Measurements from ENCODE around the gene LARP6. TPM values are rescaled to one million over a fixed set of nuclear protein-coding genes. Genes with fewer than 3 reads are reported as not detected.
"Not testable (repeated sequence)": the region's sequence is repeated elsewhere in the genome, so short reads cannot be mapped to it uniquely, and the experiment has no call there.

LARP6 gene
- total and polyA plus RNA-seq, 11 donors, result 18.9 to 73.1 (median 43.6) TPM

DNA sequence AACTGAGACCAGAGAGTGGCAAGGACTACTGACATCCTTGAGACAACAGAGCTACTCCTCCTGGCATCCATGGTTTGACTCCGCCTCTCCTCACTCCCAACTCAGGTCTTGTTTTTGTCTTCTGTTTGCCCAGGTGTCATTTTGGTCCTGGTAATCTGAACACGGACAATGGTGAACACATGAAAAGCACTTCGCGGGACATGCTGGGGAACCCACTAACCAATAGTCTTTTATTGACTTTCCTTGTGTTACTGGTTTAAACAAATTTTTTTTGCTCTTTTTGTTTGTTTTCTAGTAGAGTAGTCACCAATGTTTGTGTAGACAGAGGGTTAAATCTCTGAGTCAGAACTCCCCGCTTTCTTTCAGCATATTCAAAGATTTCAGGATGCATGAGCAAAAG, 38.4 kb downstream of the LARP6 start:
- intact Hi-C loops (cut with DNase I), result loop anchor here in 4 of 10 donors (10.0 kb wide), 4 partner anchors 91 to 1341 kb away; no protein-coding TSS in a partner anchor
- ATAC-seq, result no peak
- H3K27me3 ChIP-seq, result no peaks in the 10 kb centered on the region
- H3K4me1 ChIP-seq, result peaks cover 0 to 17% (median 3%) of the 10 kb centered on the region in 12 donors
- H3K27ac ChIP-seq, result no peak overlapping the region
- no peak for TF ChIP-seq POLR2A (IDR thresholded peaks at IDR 0.05)
- TF ChIP-seq, protein P1, sequence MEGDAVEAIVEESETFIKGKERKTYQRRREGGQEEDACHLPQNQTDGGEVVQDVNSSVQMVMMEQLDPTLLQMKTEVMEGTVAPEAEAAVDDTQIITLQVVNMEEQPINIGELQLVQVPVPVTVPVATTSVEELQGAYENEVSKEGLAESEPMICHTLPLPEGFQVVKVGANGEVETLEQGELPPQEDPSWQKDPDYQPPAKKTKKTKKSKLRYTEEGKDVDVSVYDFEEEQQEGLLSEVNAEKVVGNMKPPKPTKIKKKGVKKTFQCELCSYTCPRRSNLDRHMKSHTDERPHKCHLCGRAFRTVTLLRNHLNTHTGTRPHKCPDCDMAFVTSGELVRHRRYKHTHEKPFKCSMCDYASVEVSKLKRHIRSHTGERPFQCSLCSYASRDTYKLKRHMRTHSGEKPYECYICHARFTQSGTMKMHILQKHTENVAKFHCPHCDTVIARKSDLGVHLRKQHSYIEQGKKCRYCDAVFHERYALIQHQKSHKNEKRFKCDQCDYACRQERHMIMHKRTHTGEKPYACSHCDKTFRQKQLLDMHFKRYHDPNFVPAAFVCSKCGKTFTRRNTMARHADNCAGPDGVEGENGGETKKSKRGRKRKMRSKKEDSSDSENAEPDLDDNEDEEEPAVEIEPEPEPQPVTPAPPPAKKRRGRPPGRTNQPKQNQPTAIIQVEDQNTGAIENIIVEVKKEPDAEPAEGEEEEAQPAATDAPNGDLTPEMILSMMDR (IDR thresholded peaks at IDR 0.05), result no peak
- H3K9me3 ChIP-seq, result peaks cover 0 to 3% (median 0%) of the 10 kb centered on the region in 12 donors
- no peak for DNase-seq
- no peaks in the 10 kb centered on the region for H3K36me3 ChIP-seq
- H3K4me3 ChIP-seq, result no peak overlapping the region
- 96 to 98% (median 96%) methylated on average over 5 of the region's 5 CpGs for WGBS, 4 donors

DNA sequence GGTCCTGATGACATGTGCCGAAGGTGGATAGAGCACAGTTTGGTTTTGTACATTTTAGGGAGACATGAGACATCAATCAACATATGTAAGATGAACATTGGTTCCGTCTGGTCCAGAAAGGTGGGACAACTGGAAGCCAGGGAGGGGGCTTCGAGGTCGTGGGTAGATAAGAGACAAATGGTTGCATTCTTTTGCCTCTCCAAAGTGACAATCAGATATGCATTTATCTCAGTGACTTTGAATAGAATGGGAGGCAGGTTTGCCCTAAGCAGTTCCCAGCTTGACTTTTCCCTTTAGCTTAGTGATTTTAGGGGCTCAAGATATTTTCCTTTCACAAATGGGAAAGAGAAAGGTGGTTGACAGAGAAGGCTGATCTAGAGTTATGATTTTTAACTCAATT, 38.9 kb downstream of the LARP6 start:
- not testable (repeated sequence) for DNase-seq, H3K27ac ChIP-seq, ATAC-seq, H3K27me3 ChIP-seq, H3K9me3 ChIP-seq, H3K36me3 ChIP-seq, H3K4me3 ChIP-seq
- intact Hi-C loops (cut with DNase I), result loop anchor here in 4 of 10 donors (10.0 kb wide), 4 partner anchors 90 to 1340 kb away; no protein-coding TSS in a partner anchor
- 65 to 74% (median 68%) methylated on average over 4 of the region's 4 CpGs for WGBS, 4 donors
- H3K4me1 ChIP-seq, result peaks cover 0 to 17% (median 3%) of the 10 kb centered on the region in 12 donors

- 92 to 97% (median 94%) methylated on average over 4 of the region's 4 CpGs for WGBS, 4 donors
- no peak for ATAC-seq
- no peak overlapping the region for H3K27ac ChIP-seq
These were observed 41.1 kb downstream of the LARP6 start for GRCh38 chr15:70812827-70813364.

DNA sequence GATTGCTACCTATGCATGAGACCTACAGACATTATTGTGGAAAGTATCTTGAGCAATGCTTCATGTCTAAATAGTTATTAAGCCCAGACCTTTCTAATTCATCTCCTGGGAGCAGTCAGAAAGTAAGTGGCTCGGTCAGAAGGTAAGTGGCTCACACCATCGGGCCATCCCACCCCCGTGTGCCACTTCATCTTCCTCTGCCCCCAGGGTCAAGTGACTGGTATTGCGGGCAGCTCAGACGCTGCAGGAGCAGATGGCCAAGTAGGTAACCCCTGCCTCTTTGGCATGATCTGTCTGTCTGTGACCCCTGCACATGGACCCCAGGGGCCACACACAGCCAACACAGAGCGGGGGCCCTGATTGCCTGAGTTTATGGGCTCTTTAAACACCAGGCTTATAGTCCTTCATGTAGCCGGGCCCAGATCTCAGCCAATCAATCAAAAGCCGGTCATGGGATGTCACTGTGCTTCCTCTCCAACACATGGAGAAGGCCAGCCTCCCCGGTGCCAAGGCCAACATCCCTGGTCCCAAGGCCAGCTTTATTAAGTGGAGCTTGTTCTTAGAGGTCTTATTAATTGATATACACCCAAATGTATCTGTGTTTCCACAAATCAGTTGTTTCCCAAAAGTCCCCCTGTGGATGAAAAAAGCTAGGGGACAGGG, 42.9 kb downstream of the LARP6 start:
- no peak for TF ChIP-seq POLR2A (IDR thresholded peaks at IDR 0.05)
- TF ChIP-seq, protein P1 (IDR thresholded peaks at IDR 0.05), result no peak
- 82 to 87% (median 83%) methylated on average over 9 of the region's 9 CpGs for WGBS, 4 donors
- H3K27me3 ChIP-seq, result no peaks in the 10 kb centered on the region
- no peak for DNase-seq
- H3K4me1 ChIP-seq, result peaks cover 0 to 40% (median 10%) of the 10 kb centered on the region in 12 donors
- H3K36me3 ChIP-seq, result no peaks in the 10 kb centered on the region
- H3K9me3 ChIP-seq, result no peaks in the 10 kb centered on the region
- no peak overlapping the region for H3K4me3 ChIP-seq
- ATAC-seq, result peak in 1 of 4 donors; percentile 9
- no peak overlapping the region for H3K27ac ChIP-seq
- intact Hi-C loops (cut with DNase I), result loop anchor here (2.0 to 10.0 kb wide), 10 partner anchors 39 to 1336 kb away; partner anchors contain the start of gene UACA (in 1 of the 10)

More at GRCh38 chr15:70812827-70813364, 41.1 kb downstream of the LARP6 start:
- Histone ChIP-seq H3K9me3 (no peaks in the 10 kb centered on the region), H3K27me3 (no peaks in the 10 kb centered on the region), H3K36me3 (no peaks in the 10 kb centered on the region), H3K4me3 (no peak overlapping the region), H3K4me1 (peaks cover 0 to 24% (median 3%) of the 10 kb centered on the region in 12 donors)
- TF ChIP-seq, protein P1 (IDR thresholded peaks at IDR 0.05), result no peak
- no peak for TF ChIP-seq POLR2A (IDR thresholded peaks at IDR 0.05)
- intact Hi-C loops (cut with DNase I), result loop anchor here in 9 of 10 donors (1.0 to 10.0 kb wide), 12 partner anchors 41 to 1338 kb away; partner anchors contain the start of gene UACA (in 1 of the 9)
- DNase-seq, result no peak

All from heart left ventricle (tissue), 16 donors.